Fibroblast of gingiva (primary cell): ENCODE data around the gene BIK.

ENCODE experiments used
- DNase-seq: peaks from one replicate; pipeline ENCODE4 v3.0.0-alpha.2; 2011; ENCODE audit warnings: low read depth

BIK gene

GRCh38 chr22:43162412-43163150 is 52.0 kb downstream of the BIK start:
- no peak for DNase-seq

GRCh38 chr22:43163241-43163795 is 52.8 kb downstream of the BIK start:
- no peak for DNase-seq

GRCh38 chr22:43164636-43165035 is 54.1 kb downstream of the BIK start:
- DNase-seq: no peak

GRCh38 chr22:43166132-43166930 is 55.8 kb downstream of the BIK start:
- DNase-seq: no peak

- DNase-seq: no peak
Measured at GRCh38 chr22:43167001-43167589, 56.5 kb downstream of the BIK start.

- DNase-seq: peak; percentile 60
Measured at GRCh38 chr22:43168471-43169309, 58.1 kb downstream of the BIK start.

GRCh38 chr22:43169310-43170130 is 59.0 kb downstream of the BIK start:
- DNase-seq: no peak

- no peak for DNase-seq
Measured at GRCh38 chr22:43170131-43170480, 59.6 kb downstream of the BIK start.

GRCh38 chr22:43171019-43171491 is 60.5 kb downstream of the BIK start:
- no peak for DNase-seq

GRCh38 chr22:43171607-43172006 is 61.1 kb downstream of the BIK start:
- DNase-seq: no peak

GRCh38 chr22:43172191-43172590 is 61.6 kb downstream of the BIK start:
- DNase-seq: no peak

GRCh38 chr22:43173566-43173965 is 63.0 kb downstream of the BIK start:
- no peak for DNase-seq

- DNase-seq: no peak
Measured at GRCh38 chr22:43173976-43174720, 63.6 kb downstream of the BIK start.

- DNase-seq: no peak
Measured at GRCh38 chr22:43174941-43175531, 64.5 kb downstream of the BIK start.

- DNase-seq: no peak
Measured at GRCh38 chr22:43176090-43176489, 65.5 kb downstream of the BIK start.

GRCh38 chr22:43177479-43177878 is 66.9 kb downstream of the BIK start:
- no peak for DNase-seq
